HEK293 (cell line): ENCODE data around the gene COL9A2.

ENCODE experiments used
- CTCF ChIA-PET: fragments of 350-600 bp; formaldehyde crosslinking; extraction: SDS; loops from one replicate; lab custom pipeline; 2021; ENCODE audit warnings: antibody characterized with exemption; lab: Yijun Ruan, JAX
- POLR2A ChIA-PET: fragments of 300-600 bp; formaldehyde crosslinking; extraction: SDS; loops from one replicate; lab custom pipeline; 2020; ENCODE audit warnings: antibody characterized with exemption, inconsistent platforms; lab: Yijun Ruan, JAX
- H3K27ac ChIP-seq: fragments of 200-500 bp; sonication (Bioruptor generic); 2 replicates; pipeline ENCODE4 v1.5.1; 2014; ENCODE audit warnings: low read depth, low read length, control low read depth, inconsistent platforms; ENCODE audit errors: extremely low read depth
- H3K36me3 ChIP-seq, 2 experiments: fragments of 200-500 bp in 1 of 2; sonication (Bioruptor generic) in 1 of 2; 1 replicate in 1 of 2; 2 replicates in 1 of 2; pipeline ENCODE4 v1.5.1; 2014 to 2017; ENCODE audit warnings: inconsistent platforms in 2 of 2, low read length in 2 of 2; ENCODE audit not compliant: control insufficient read depth in 2 of 2, insufficient read depth in 1 of 2
- H3K4me1 ChIP-seq: fragments of 200-500 bp; sonication (Bioruptor generic); 2 replicates; pipeline ENCODE4 v1.5.1; 2014; ENCODE audit warnings: mild to moderate bottlenecking, low read length, inconsistent platforms; ENCODE audit not compliant: control insufficient read depth, insufficient read depth
- H3K4me3 ChIP-seq: 2 replicates; pipeline ENCODE4 v1.5.1; 2011; ENCODE audit warnings: low read depth, mild to moderate bottlenecking, control low read depth, low read length, moderate library complexity
- H3K9me3 ChIP-seq: fragments of 200-500 bp; sonication (Bioruptor generic); 2 replicates; pipeline ENCODE4 v1.5.1; 2014; ENCODE audit warnings: low read depth, low read length, inconsistent platforms; ENCODE audit not compliant: control insufficient read depth, insufficient read depth
- CTCF ChIP-seq: fragments of 450-650 bp; formaldehyde crosslinking; IDR thresholded peaks from 2 replicates; pipeline ENCODE4 v1.5.1; 2016; ENCODE audit warnings: missing biosample characterization, missing genetic modification characterization
- HOXA7 ChIP-seq: sonication (generic); formaldehyde crosslinking; IDR thresholded peaks from 2 replicates; pipeline ENCODE4 v1.8.1; 2022; ENCODE audit warnings: missing genetic modification reagents, borderline replicate concordance
- HOXD13 ChIP-seq: sonication (generic); formaldehyde crosslinking; IDR thresholded peaks from 2 replicates; pipeline ENCODE4 v1.8.0; 2022; ENCODE audit warnings: missing genetic modification reagents, borderline replicate concordance
- KLF10 ChIP-seq: fragments of 450-650 bp; IDR thresholded peaks from 2 replicates; pipeline ENCODE4 v1.5.1; 2018; ENCODE audit warnings: missing biosample characterization, mild to moderate bottlenecking, missing genetic modification characterization
- ZBTB44 ChIP-seq: fragments of 450-650 bp; IDR thresholded peaks from 2 replicates; pipeline ENCODE4 v1.5.1; 2018; ENCODE audit warnings: missing biosample characterization, mild to moderate bottlenecking, missing genetic modification characterization
- ZNF184 ChIP-seq: fragments of 450-650 bp; IDR thresholded peaks from 2 replicates; pipeline ENCODE4 v1.5.1; 2018; ENCODE audit warnings: missing biosample characterization, mild to moderate bottlenecking, missing genetic modification characterization
- ZNF211 ChIP-seq: fragments of 450-650 bp; formaldehyde crosslinking; IDR thresholded peaks from 2 replicates; pipeline ENCODE4 v1.5.1; 2016; ENCODE audit warnings: low read depth, missing biosample characterization, missing genetic modification characterization
- ZNF560 ChIP-seq: fragments of 450-650 bp; formaldehyde crosslinking; IDR thresholded peaks from 2 replicates; pipeline ENCODE4 v1.5.1; 2017; ENCODE audit warnings: missing biosample characterization, missing genetic modification characterization, borderline replicate concordance
- ZNF561 ChIP-seq: fragments of 450-650 bp; IDR thresholded peaks from 2 replicates; pipeline ENCODE4 v1.5.1; 2018; ENCODE audit warnings: missing biosample characterization, missing genetic modification characterization, borderline replicate concordance
- ZNF624 ChIP-seq: fragments of 450-650 bp; formaldehyde crosslinking; IDR thresholded peaks from 2 replicates; pipeline ENCODE4 v1.5.1; 2017; ENCODE audit warnings: missing biosample characterization, missing genetic modification characterization
- ZNF660 ChIP-seq: fragments of 450-650 bp; IDR thresholded peaks from 2 replicates; pipeline ENCODE4 v1.5.1; 2018; ENCODE audit warnings: missing biosample characterization, mild to moderate bottlenecking, missing genetic modification characterization
- ZNF670 ChIP-seq: fragments of 450-650 bp; formaldehyde crosslinking; IDR thresholded peaks from 2 replicates; pipeline ENCODE4 v1.5.1; 2016; ENCODE audit warnings: missing biosample characterization, missing genetic modification characterization, low read depth
- ZNF76 ChIP-seq: fragments of 450-650 bp; formaldehyde crosslinking; IDR thresholded peaks from 2 replicates; pipeline ENCODE4; 2016; ENCODE audit warnings: low read depth, missing biosample characterization, missing genetic modification characterization, borderline replicate concordance
- ZNF768 ChIP-seq: fragments of 450-650 bp; formaldehyde crosslinking; IDR thresholded peaks from 2 replicates; pipeline ENCODE4 v1.5.1; 2018; ENCODE audit warnings: missing biosample characterization, mild to moderate bottlenecking, missing genetic modification characterization
- ZNF837 ChIP-seq: fragments of 450-650 bp; formaldehyde crosslinking; IDR thresholded peaks from 2 replicates; pipeline ENCODE4 v1.5.1; 2016; ENCODE audit warnings: missing biosample characterization, missing genetic modification characterization
- ZNF843 ChIP-seq: fragments of 450-650 bp; formaldehyde crosslinking; IDR thresholded peaks from 2 replicates; pipeline ENCODE4 v1.5.1; 2016; ENCODE audit warnings: missing biosample characterization, missing genetic modification characterization
- ZSCAN30 ChIP-seq: fragments of 450-650 bp; IDR thresholded peaks from 2 replicates; pipeline ENCODE4 v1.5.1; 2018; ENCODE audit warnings: missing biosample characterization, mild to moderate bottlenecking, missing genetic modification characterization, moderate library complexity
- TF ChIP-seq, protein P1 (sequence below): fragments of 450-650 bp; formaldehyde crosslinking; IDR thresholded peaks from 2 replicates; pipeline ENCODE4 v1.5.1; 2017; ENCODE audit warnings: missing biosample characterization, mild to moderate bottlenecking, missing genetic modification characterization, moderate library complexity
- TF ChIP-seq, protein P2 (sequence below): fragments of 450-650 bp; formaldehyde crosslinking; IDR thresholded peaks from 2 replicates; pipeline ENCODE4 v1.5.1; 2016; ENCODE audit warnings: missing biosample characterization, missing genetic modification characterization, borderline replicate concordance
- TF ChIP-seq, protein P3 (sequence below): fragments of 450-650 bp; formaldehyde crosslinking; IDR thresholded peaks from 2 replicates; pipeline ENCODE4 v1.5.1; 2016; ENCODE audit warnings: missing biosample characterization, missing genetic modification characterization

COL9A2 gene

DNA sequence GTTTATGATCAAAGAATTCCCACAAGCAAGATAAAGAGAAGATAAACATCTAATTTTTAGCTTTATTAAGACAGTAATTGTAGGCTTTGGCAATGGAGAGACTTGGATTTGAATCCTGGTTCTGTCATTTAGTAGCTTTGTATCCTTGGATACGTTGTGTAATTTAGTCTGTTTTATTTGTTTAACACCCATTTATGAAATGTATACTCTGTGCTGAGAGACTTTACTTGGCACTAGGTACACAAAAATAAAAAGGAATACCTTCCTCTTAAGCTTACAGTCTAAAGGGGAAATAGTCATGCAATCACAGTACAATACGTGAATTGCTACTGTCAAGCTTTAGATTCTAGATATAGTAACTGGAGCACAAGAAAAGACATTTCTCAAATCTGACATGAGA lies 35.2 kb downstream of the COL9A2 start:
- TF ChIP-seq ZNF184 (no peak), ZNF211 (no peak), ZNF837 (no peak), CTCF (tag by site-specific recombination) (no peak), HOXA7 (CRISPR knock-in tag) (no peak), ZBTB44 (tag by site-specific recombination) (no peak), ZNF670 (tag by site-specific recombination) (no peak)
- TF ChIP-seq, protein P1, sequence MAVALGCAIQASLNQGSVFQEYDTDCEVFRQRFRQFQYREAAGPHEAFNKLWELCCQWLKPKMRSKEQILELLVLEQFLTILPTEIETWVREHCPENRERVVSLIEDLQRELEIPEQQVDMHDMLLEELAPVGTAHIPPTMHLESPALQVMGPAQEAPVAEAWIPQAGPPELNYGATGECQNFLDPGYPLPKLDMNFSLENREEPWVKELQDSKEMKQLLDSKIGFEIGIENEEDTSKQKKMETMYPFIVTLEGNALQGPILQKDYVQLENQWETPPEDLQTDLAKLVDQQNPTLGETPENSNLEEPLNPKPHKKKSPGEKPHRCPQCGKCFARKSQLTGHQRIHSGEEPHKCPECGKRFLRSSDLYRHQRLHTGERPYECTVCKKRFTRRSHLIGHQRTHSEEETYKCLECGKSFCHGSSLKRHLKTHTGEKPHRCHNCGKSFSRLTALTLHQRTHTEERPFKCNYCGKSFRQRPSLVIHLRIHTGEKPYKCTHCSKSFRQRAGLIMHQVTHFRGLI (tag by site-specific recombination) = no peak
- TF ChIP-seq, protein P2, sequence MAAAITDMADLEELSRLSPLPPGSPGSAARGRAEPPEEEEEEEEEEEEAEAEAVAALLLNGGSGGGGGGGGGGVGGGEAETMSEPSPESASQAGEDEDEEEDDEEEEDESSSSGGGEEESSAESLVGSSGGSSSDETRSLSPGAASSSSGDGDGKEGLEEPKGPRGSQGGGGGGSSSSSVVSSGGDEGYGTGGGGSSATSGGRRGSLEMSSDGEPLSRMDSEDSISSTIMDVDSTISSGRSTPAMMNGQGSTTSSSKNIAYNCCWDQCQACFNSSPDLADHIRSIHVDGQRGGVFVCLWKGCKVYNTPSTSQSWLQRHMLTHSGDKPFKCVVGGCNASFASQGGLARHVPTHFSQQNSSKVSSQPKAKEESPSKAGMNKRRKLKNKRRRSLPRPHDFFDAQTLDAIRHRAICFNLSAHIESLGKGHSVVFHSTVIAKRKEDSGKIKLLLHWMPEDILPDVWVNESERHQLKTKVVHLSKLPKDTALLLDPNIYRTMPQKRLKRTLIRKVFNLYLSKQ (tag by site-specific recombination) = no peak
- Histone ChIP-seq H3K4me3 (no peak overlapping the region), H3K9me3 (no peaks in the 10 kb centered on the region), H3K36me3 (peaks cover 17 to 62% of the 10 kb centered on the region in 2 experiments), H3K27ac (no peak overlapping the region), H3K4me1 (no peaks in the 10 kb centered on the region)
- ChIA-PET CTCF (interaction anchor here (0.5 to 2.0 kb wide), 9 partner anchors 10 to 138 kb away, joined by 3 to 11 read pairs (median 4); no protein-coding TSS in a partner anchor), POLR2A (interaction anchor here (1.1 to 1.6 kb wide), 2 partner anchors 10 to 150 kb away, joined by 3 to 11 read pairs; no protein-coding TSS in a partner anchor)

DNA sequence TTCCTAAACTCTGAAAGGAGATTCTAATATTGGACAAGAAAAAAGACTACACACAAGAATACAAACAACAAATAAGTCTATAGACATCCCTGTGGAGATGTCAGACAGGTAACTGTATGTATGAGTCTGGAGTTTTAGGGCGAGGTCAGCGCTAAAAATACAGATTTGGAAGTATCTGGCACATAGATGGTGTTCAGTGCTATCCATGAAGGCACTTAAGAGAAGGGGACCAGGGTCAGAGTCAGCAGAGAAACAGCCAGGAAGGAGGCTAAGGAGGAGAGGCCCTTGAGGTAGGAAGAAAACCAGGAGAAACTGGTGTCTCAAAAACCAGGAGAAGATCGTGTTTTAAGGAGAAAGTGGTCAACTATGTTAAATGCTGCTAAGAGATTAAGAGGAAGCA lies 41.0 kb downstream of the COL9A2 start:
- POLR2A ChIA-PET = no interaction called here
- H3K4me3 ChIP-seq = no peak overlapping the region
- peaks cover 9 to 71% of the 10 kb centered on the region in 2 experiments for H3K36me3 ChIP-seq
- no peak overlapping the region for H3K27ac ChIP-seq
- TF ChIP-seq ZNF843 (tag by site-specific recombination) = no peak
- TF ChIP-seq ZNF561 (tag by site-specific recombination) = no peak
- no peak for TF ChIP-seq HOXD13 (CRISPR knock-in tag)
- no peak for TF ChIP-seq ZNF624 (tag by site-specific recombination)
- TF ChIP-seq, protein P3, sequence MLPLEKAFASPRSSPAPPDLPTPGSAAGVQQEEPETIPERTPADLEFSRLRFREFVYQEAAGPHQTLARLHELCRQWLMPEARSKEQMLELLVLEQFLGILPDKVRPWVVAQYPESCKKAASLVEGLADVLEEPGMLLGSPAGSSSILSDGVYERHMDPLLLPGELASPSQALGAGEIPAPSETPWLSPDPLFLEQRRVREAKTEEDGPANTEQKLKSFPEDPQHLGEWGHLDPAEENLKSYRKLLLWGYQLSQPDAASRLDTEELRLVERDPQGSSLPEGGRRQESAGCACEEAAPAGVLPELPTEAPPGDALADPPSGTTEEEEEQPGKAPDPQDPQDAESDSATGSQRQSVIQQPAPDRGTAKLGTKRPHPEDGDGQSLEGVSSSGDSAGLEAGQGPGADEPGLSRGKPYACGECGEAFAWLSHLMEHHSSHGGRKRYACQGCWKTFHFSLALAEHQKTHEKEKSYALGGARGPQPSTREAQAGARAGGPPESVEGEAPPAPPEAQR (tag by site-specific recombination) = no peak
- TF ChIP-seq ZNF660 (tag by site-specific recombination) = no peak
- no peak for TF ChIP-seq ZNF768 (tag by site-specific recombination)
- no peak for TF ChIP-seq ZNF76 (tag by site-specific recombination)
- TF ChIP-seq KLF10 = no peak
- TF ChIP-seq ZNF560 = no peak
- no peak for TF ChIP-seq ZSCAN30
- no peaks in the 10 kb centered on the region for H3K4me1 ChIP-seq
- CTCF ChIA-PET = interaction anchor here (0.6 to 1.1 kb wide), 3 partner anchors 16 to 123 kb away, joined by 3 to 4 read pairs (median 4); no protein-coding TSS in a partner anchor
- H3K9me3 ChIP-seq = no peaks in the 10 kb centered on the region
